Astrocyte of the spinal cord (primary cell): ENCODE data around the gene BABAM1.
"Not testable (repeated sequence)": the region's sequence is repeated elsewhere in the genome, so short reads cannot be mapped to it uniquely, and the experiment has no call there.

ENCODE experiments used
- DNase-seq: peaks from one replicate; pipeline ENCODE4 v3.0.0; 2011; ENCODE audit warnings: low read depth, low spot score
- H3K4me3 ChIP-seq: 2 replicates; pipeline ENCODE4 v1.5.1; 2011; ENCODE audit warnings: low read depth, mild to moderate bottlenecking, low read length, moderate library complexity
- in situ Hi-C: cut with HindIII; loops from 2 replicates; pipeline ENCODE4 v1.10.0; 2017; ENCODE audit warnings: low sequenced_read_pairs
- TF ChIP-seq, protein P1 (sequence below): IDR thresholded peaks from 2 replicates; pipeline ENCODE4 v1.5.1; 2012; ENCODE audit warnings: low read depth, mild to moderate bottlenecking, low read length, inconsistent platforms

Gene BABAM1

DNA sequence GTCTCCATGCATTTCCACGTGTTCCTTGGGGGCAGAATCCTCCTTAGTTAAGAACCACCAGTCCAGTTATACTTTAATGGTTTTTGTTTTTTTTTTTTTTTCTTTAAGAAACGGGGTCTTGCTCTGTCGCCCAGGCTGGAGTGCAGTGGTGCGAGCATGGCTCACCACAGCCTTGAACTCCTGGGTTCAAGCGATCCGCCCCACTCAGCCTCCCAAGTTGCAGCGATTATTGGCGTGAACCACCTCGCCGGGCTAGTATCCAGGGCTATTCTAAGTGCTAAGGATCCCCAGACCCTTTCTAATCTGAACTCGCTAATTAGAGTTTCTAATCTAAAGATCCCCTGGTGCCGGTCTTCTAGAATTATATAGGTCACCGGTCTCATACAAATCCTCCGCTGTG, 26.4 kb downstream of the BABAM1 start:
- no peak overlapping the region for H3K4me3 ChIP-seq
- in situ Hi-C loops = no loop called here

DNA sequence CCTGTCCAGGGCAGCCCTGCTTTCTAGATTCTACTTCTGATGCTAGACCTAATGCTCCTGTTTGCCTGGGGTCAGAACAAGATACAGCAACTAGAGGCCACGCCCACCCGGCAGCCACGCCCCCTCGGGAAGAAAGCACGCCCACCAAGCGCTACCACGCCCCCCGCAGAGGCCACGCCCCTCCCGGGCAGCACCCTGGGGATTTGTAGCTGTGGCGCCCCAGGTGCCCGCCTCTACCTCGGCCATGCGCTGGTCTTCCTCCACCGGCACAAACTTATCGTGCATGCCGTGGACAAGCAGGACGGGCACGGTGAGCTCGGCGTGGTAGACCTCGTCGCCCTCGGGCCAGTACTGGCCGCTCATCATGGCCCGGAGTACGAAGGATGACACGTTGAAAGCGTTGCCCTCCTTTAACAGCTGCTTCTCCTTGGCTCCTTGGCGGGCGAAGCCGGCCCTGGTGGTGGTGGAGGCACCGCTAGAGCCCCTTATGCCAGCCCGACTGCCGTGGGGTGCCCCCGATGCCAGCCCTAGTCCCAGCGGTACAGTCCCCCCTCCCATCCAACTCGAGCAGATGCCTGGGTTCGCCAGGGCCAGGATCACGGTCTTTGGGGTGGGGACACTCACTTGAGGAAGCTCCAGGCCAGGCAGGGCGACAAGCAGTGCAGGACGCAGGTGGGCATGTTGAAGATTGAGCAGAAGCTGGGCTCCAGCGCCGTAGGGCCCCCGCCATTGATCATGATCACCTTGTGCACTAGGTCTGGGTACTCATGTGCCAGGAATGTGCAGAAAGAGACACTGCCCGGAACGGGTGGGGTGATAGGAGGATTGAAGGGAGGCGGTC, 27.0 kb downstream of the BABAM1 start:
- H3K4me3 ChIP-seq = no peak overlapping the region
- in situ Hi-C loops = no loop called here
- TF ChIP-seq, protein P1, sequence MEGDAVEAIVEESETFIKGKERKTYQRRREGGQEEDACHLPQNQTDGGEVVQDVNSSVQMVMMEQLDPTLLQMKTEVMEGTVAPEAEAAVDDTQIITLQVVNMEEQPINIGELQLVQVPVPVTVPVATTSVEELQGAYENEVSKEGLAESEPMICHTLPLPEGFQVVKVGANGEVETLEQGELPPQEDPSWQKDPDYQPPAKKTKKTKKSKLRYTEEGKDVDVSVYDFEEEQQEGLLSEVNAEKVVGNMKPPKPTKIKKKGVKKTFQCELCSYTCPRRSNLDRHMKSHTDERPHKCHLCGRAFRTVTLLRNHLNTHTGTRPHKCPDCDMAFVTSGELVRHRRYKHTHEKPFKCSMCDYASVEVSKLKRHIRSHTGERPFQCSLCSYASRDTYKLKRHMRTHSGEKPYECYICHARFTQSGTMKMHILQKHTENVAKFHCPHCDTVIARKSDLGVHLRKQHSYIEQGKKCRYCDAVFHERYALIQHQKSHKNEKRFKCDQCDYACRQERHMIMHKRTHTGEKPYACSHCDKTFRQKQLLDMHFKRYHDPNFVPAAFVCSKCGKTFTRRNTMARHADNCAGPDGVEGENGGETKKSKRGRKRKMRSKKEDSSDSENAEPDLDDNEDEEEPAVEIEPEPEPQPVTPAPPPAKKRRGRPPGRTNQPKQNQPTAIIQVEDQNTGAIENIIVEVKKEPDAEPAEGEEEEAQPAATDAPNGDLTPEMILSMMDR = no peak
- no peak for DNase-seq

More for the DNA sequence above, 26.4 kb downstream of the BABAM1 start:
- TF ChIP-seq, protein P1 = no peak
- no peak for DNase-seq

DNA sequence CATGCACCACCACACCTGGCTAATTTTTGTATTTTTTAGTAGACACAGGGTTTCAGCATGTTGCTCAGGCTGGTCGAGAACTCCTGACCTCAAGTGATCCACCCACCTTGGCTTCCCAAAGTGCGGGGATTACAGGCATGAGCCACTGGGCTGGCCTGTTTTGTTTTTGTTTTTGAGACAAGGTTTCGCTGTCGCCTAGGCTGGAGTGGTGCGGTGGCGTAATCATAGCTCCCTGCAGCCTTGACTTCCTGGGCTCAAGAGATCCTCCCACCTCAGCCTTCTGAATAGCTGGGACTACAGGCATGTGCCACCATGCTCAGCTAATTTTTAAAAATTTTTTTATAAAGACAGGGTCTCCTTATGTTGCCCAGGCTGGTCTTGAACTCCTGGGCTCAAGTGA, 28.3 kb downstream of the BABAM1 start:
- in situ Hi-C loops, DNase-seq, H3K4me3 ChIP-seq: not testable (repeated sequence)

DNA sequence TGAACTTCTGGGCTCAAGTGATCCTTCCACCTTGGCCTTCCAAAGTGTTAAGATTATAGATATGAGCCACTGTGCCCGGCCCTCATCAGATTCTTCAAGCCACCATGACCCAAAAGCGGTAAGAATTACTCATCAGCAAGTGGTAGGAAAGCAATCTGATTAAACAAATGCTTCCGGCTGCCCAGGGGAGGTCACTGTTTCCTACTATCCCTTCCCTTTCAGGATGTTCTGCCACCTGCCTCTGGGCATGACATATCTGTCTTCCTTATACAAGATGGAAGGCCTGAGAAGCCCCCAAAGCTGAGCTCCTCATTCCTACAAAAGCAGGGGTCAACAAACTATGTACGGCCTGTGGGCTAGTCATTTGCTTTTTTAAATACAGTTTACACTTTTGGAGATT, 29.0 kb downstream of the BABAM1 start:
- H3K4me3 ChIP-seq = no peak overlapping the region
- in situ Hi-C loops = no loop called here
- peak; percentile 24 for DNase-seq
- TF ChIP-seq, protein P1 = no peak

DNA sequence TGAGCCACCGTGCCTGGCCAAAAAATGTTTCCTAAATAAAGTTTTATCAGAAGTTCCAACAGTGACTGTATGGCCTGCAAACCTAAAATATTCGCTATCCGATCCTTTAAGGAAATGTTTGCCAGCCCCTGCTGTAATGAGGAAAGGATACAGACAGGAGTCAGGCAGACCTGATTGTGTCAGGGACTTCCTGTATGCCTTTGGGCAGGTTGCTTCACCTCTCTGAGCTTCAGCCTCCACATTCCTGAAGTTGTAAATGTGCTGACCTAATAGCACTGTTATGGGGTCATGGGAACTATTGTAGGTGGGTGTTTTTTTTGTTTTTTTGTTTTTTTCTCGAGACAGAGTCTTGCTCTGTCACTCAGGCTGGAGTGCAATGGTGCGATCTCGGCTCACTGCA, 29.7 kb downstream of the BABAM1 start:
- H3K4me3 ChIP-seq = no peak overlapping the region
- TF ChIP-seq, protein P1 = no peak
- in situ Hi-C loops = no loop called here
- DNase-seq = no peak

DNA sequence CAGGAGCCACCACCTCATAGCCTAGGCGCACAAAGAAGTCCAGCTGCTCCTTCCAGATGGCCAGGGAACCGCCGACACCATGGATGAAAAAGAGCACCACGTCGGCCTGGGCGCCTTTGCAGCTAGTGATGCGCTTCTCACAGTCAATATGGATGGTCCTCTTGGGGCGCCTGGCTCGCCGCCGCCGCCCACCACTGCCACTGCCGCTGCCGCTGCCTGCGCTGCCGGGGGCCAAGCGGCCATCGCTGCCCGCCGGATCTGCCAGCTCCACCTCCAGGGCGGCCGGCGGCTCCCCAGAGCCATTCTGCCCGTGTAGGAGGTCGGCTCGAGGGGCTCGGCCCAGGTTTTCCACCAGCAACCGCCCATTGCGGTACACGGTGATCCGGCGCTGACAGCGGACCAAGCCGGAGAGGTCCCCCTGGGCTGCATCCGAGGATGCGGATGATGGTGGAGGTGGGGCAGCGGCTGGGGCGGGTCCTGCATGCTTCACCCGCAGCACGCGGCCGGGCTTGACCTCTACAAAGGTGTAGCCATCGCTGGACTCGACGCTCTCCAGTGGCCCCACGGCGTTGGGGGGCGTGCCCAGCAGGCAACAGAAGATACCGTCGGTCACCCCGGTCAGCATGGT, 33.9 kb downstream of the BABAM1 start:
- no peak for DNase-seq
- in situ Hi-C loops = no loop called here
- TF ChIP-seq, protein P1 = no peak
- no peak overlapping the region for H3K4me3 ChIP-seq

DNA sequence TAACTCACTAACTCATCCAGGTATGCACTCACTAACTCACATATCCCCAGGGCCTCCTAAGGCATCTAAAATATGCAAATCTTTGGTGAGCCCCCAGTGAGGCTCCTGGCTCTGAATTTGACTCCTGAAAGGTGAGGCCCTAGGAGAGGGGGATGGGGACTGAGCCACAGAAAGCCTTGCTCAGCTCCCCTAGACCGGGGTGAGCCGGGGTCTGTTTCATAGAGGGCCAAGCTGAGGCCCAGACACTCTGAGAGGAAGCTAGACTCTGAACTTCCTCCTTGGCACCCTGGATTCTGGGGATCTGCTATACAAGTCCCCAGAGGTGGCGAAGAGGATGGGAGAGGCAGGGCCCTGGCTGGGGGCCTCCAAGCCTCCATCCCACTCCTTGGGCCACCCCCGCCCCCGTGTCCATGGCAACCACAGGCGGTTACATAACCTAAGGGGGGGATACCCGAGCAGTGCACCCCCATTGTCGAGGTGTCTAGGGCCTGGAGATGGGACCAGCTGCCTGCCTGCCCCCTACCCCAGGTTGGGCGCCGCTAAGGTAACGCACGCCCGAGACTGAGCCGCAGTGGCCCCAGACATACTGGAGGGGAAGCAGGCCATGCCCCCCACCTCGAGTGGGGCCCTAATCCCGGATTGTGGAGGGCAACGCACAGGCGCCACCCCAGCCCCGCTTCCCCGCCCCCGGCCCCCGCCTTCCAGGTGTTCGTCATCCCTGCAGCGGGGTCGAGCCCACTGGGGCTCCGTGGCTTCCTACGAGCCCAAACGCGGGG, 35.3 kb downstream of the BABAM1 start:
- peak overlapping the region; percentile 69 for H3K4me3 ChIP-seq
- no peak for DNase-seq
- TF ChIP-seq, protein P1 = no peak
- in situ Hi-C loops = no loop called here
